GM04503 (cell line): ENCODE results near the gene KDM4C.

Experiments
- DNase-seq: peaks from one replicate; pipeline ENCODE4 v3.0.0-alpha.2; 2012; ENCODE audit warnings: low read depth

The KDM4C gene

GRCh38 chr9:7212101-7212500 is 454.3 kb downstream of the KDM4C start:
- no peak for DNase-seq

- DNase-seq: peak; percentile 35
Measured at GRCh38 chr9:7216004-7216841, 458.4 kb downstream of the KDM4C start.

GRCh38 chr9:7223981-7224380 is 466.2 kb downstream of the KDM4C start:
- no peak for DNase-seq
